Right lobe of liver (tissue), 4 donors: ENCODE results near the gene SPAG16.

Experiments
- CTCF ChIP-seq, 4 donors: fragments of 200-600 bp in 3 of 4; fragments of 450-650 bp in 1 of 4; IDR thresholded peaks; one replicate each; pipeline versions ENCODE4 v1.5.1 to v1.8.0; 2016 to 2022; ENCODE audit warnings: antibody characterized with exemption in 4 of 4, mild to moderate bottlenecking in 2 of 4
- POLR2A ChIP-seq: fragments of 450-650 bp; IDR thresholded peaks from one replicate; pipeline ENCODE4 v1.6.1; 2017; ENCODE audit warnings: antibody characterized with exemption, mild to moderate bottlenecking
- donor health status: DM: no; HTN: no; CAD: no.
- donor health status: DM: no; HTN: no; CAD: no.
- donor health status: DM: no; HTN: yes; CAD: no.

GRCh38 chr2:213316001-213316735 is 31.9 kb downstream of the SPAG16 start:
- TF ChIP-seq CTCF (IDR thresholded peaks at IDR 0.05), result no peak
- no peak for TF ChIP-seq POLR2A
